Posterior vena cava (tissue), 2 donors: ENCODE measurements around the gene PCDHB7. TPM values are rescaled to one million over a fixed set of nuclear protein-coding genes. Genes with fewer than 3 reads are reported as not detected.
"Not testable (repeated sequence)": the region's sequence is repeated elsewhere in the genome, so short reads cannot be mapped to it uniquely, and the experiment has no call there.

Experiments
- DNase-seq: peaks from one replicate; pipeline ENCODE4 v3.0.0-alpha.2; 2020; ENCODE audit warnings: low spot score
- intact Hi-C, 2 donors: fragments of 100-400 bp; cut with DNase I; formaldehyde crosslinking; loops; one replicate each; pipeline versions ENCODE4 v1.14.1 to v1.14.2; 2022 to 2023
- long read RNA-seq, 2 donors: library from polyadenylated mRNA; unstranded; transcript quantifications; one replicate each; pipeline ENCODE4 v2.0.0, GENCODE V29; 2020 to 2021
- total RNA-seq, 2 donors: library from RNA; stranded (reverse); fragmentation: NEBNext Ultra II Directional; extraction: Animal tissue kit (Norgen Biotek cat#: 25700); gene quantifications; one replicate each; pipeline ENCODE4 v1.2.1, GENCODE V29; 2021
- donor health status: DM: yes; HTN: yes; CAD: no.
- donor health status: DM: yes; HTN: yes; CAD: no.

Gene PCDHB7
- 1 to 10 TPM; 2.6 to 5.5 TPM for total RNA-seq
- long read RNA-seq, donor 1, partial matches to known transcripts: 0 of 4 reads
- long read RNA-seq, donor 1, other reads (novel, unspliced or antisense): 0 of 4 reads
- long read RNA-seq, donor 2, partial matches to known transcripts: 0 of 3 reads
- long read RNA-seq, donor 2, other reads (novel, unspliced or antisense): 0 of 3 reads

DNA sequence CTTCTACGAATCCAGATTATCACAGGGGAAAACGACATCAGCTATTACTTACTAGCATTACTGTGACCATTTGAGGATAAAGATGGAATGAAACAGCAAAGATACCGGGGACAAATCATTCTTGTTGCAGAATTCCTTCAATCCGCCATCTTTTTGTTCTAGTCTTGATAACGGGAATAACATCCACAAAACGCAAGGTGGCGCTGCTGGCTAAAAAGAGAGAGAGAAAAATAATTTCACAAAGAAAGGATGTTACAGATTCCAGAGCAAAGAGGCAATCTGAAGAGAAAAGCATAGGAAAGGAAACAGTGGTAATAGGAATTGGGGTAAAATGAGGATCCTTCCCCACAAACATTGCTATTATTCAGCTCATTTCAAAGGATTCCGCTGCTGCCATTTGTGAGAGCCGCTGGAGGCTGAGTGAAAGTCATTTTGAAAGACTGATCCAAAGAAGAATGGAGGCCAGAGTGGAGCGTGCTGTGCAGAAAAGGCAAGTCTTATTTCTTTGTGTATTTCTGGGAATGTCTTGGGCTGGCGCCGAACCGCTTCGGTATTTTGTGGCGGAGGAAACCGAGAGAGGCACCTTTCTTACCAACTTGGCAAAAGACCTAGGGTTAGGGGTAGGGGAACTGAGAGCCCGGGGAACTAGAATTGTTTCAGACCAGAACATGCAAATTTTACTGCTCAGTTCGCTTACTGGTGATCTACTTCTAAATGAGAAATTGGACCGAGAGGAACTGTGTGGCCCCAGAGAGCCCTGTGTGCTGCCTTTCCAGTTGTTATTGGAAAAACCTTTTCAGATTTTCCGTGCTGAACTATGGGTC is at the start of gene PCDHB7:
Gene PCDHB7 (plus strand): TSS at position 264 of the 824 bp plus-strand sequence. CDS start 192 bp downstream, at position 456.
- DNase-seq: no peak
- intact Hi-C loops: no loop called here

DNA sequence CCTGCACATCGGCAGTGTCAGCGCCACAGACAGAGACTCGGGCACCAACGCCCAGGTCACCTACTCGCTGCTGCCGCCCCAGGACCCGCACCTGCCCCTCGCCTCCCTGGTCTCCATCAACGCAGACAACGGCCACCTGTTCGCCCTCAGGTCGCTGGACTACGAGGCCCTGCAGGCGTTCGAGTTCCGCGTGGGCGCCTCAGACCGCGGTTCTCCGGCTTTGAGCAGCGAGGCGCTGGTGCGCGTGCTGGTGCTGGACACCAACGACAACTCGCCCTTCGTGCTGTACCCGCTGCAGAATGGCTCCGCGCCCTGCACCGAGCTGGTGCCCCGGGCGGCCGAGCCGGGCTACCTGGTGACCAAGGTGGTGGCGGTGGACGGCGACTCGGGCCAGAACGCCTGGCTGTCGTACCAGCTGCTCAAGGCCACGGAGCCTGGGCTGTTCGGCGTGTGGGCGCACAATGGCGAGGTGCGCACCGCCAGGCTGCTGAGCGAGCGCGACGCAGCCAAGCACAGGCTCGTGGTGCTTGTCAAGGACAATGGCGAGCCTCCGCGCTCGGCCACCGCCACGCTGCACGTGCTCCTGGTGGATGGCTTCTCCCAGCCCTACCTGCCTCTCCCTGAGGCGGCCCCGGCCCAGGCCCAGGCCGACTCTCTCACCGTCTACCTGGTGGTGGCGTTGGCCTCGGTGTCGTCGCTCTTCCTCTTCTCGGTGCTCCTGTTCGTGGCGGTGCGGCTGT is 48.9 kb upstream of the PCDHB7 start:
- DNase-seq, intact Hi-C loops: not testable (repeated sequence)

DNA sequence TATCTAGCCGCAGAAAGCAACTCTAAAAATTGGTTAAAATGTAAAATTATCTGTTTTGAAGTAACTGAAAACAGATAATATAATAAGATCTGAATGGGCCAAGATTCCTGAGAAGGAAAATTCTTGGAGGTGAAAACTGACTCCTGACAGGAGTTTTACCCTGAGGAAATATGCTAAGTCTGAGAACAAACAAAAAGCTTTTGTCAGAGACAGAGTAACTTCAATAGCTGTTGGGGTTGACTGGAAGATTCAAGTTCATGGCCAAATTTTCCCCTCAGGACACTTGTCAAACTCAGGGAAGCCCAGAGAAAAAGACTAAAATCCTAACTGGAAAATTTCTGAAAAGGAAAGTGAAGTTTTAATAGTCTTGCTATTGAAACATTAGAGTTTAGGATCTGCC is 45.1 kb upstream of the PCDHB7 start:
- intact Hi-C loops: no loop called here
- no peak for DNase-seq

DNA sequence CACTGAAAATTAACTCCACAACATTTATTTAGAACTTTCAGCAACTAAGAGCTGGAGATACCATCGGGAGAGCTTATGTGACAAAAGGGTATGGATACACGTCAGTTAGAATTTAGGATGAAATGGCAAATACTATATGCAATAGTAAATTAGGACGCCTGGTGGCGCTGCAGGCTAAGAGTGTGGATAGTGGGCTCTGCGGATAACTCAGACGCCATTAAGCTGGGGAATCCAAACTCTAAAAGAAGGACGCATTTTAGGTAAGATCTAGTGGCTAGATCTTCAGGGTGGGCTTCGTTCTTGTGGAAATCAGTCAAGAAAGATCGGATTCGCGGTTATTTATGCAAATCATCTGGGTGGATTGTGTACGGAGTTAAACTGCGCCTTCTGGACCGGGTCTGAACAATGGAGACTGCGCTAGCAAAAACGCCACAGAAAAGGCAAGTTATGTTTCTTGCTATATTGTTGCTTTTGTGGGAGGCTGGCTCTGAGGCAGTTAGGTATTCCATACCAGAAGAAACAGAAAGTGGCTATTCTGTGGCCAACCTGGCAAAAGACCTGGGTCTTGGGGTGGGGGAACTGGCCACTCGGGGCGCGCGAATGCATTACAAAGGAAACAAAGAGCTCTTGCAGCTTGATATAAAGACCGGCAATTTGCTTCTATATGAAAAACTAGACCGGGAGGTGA is 37.3 kb upstream of the PCDHB7 start, which contains the start of gene PCDHB5:
Gene PCDHB5 (plus strand): TSS at position 177 of the 688 bp plus-strand sequence. CDS start 229 bp downstream, at position 406.
- intact Hi-C loops: no loop called here

DNA sequence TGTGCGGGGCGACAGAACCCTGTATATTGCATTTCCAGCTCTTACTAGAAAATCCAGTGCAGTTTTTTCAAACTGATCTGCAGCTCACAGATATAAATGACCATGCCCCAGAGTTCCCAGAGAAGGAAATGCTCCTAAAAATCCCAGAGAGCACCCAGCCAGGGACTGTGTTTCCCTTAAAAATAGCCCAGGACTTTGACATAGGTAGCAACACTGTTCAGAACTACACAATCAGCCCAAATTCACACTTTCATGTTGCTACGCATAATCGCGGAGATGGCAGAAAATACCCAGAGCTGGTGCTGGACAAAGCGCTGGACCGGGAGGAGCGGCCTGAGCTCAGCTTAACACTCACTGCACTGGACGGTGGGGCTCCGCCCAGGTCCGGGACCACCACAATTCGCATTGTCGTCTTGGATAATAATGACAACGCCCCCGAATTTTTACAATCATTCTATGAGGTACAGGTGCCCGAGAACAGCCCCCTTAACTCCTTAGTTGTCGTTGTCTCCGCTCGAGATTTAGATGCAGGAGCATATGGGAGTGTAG is 36.7 kb upstream of the PCDHB7 start:
- DNase-seq: no peak
- intact Hi-C loops: no loop called here

More for the DNA sequence above, 37.3 kb upstream of the PCDHB7 start, which contains the start of gene PCDHB5:
- no peak for DNase-seq

DNA sequence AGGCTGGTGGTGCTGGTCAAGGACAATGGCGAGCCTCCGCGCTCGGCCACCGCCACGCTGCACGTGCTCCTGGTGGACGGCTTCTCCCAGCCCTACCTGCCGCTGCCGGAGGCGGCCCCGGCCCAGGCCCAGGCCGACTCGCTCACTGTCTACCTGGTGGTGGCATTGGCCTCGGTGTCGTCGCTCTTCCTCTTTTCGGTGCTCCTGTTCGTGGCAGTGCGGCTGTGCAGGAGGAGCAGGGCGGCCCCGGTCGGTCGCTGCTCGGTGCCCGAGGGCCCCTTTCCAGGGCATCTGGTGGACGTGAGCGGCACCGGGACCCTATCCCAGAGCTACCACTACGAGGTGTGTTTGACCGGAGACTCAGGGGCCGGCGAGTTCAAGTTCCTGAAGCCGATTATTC is 35.1 kb upstream of the PCDHB7 start:
- intact Hi-C loops, DNase-seq: not testable (repeated sequence)

DNA sequence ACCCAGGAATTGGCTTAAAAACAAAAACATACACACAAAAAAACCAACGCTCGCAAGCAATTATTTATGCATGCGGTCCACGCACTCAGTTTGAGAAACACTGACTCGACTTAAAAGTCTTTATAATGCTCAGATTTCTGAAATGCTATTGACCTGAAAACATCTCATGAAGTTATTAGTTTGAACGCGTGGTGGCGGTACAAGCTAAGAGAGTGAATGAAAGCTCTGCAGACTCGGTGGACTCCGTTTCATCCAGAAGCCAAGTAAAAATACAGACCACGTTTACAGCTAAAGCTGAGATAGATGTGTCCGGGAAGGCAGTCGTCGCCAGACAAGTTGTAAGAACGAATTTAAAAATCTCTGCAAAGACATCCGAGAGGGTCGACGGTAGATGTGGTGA is 22.6 kb upstream of the PCDHB7 start, which contains the start of gene PCDHB6:
Gene PCDHB6 (plus strand): TSS at position 246 of the 400 bp plus-strand sequence. CDS start 201 bp downstream, outside the sequence.
- intact Hi-C loops: no loop called here
- no peak for DNase-seq

DNA sequence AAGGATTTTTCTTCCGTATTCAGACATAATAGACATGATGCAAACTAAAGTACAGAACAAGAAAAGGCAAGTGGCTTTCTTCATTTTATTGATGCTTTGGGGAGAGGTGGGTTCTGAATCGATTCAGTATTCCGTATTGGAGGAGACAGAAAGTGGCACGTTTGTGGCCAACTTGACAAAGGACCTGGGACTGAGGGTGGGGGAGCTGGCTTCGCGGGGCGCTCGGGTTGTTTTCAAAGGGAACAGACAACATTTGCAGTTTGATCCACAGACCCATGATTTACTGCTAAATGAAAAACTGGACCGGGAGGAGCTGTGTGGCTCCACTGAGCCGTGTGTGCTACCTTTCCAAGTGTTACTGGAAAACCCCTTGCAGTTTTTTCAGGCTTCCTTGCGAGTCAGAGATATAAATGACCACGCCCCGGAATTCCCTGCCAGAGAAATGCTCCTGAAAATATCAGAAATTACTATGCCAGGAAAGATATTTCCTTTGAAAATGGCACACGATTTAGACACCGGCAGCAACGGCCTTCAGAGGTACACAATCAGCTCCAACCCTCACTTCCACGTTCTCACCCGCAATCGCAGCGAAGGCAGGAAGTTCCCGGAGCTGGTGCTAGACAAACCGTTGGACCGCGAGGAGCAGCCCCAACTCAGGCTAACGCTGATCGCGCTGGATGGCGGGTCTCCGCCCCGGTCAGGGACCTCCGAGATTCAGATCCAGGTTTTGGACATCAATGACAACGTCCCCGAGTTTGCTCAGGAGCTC is 22.0 kb upstream of the PCDHB7 start:
- intact Hi-C loops: no loop called here
- no peak for DNase-seq

DNA sequence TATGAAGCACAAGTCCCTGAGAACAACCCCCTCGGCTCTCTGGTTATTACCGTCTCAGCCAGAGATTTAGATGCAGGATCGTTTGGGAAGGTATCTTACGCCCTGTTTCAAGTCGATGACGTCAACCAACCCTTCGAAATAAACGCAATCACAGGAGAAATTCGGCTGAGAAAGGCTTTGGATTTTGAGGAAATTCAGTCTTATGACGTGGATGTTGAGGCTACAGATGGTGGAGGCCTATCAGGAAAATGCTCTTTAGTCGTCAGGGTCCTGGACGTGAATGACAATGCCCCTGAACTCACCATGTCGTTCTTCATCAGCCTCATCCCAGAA is 21.5 kb upstream of the PCDHB7 start:
- intact Hi-C loops: no loop called here
- DNase-seq: no peak

DNA sequence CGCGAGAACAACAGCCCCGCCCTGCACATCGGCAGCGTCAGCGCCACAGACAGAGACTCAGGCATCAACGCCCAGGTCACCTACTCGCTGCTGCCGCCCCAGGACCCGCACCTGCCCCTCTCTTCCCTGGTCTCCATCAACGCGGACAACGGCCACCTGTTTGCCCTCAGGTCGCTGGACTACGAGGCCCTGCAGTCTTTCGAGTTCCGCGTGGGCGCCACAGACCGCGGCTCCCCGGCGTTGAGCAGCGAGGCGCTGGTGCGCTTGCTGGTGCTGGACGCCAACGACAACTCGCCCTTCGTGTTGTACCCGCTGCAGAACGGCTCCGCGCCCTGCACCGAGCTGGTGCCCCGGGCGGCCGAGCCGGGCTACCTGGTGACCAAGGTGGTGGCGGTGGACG is 20.8 kb upstream of the PCDHB7 start:
- DNase-seq, intact Hi-C loops: not testable (repeated sequence)

DNA sequence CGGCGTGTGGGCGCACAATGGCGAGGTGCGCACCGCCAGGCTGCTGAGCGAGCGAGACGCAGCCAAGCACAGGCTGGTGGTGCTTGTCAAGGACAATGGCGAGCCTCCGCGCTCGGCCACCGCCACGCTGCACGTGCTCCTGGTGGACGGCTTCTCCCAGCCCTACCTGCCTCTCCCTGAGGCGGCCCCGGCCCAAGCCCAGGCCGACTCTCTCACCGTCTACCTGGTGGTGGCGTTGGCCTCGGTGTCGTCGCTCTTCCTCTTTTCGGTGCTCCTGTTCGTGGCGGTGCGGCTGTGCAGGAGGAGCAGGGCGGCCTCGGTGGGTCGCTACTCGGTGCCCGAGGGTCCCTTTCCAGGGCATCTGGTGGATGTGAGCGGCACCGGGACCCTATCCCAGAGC is 20.3 kb upstream of the PCDHB7 start:
- intact Hi-C loops, DNase-seq: not testable (repeated sequence)

DNA sequence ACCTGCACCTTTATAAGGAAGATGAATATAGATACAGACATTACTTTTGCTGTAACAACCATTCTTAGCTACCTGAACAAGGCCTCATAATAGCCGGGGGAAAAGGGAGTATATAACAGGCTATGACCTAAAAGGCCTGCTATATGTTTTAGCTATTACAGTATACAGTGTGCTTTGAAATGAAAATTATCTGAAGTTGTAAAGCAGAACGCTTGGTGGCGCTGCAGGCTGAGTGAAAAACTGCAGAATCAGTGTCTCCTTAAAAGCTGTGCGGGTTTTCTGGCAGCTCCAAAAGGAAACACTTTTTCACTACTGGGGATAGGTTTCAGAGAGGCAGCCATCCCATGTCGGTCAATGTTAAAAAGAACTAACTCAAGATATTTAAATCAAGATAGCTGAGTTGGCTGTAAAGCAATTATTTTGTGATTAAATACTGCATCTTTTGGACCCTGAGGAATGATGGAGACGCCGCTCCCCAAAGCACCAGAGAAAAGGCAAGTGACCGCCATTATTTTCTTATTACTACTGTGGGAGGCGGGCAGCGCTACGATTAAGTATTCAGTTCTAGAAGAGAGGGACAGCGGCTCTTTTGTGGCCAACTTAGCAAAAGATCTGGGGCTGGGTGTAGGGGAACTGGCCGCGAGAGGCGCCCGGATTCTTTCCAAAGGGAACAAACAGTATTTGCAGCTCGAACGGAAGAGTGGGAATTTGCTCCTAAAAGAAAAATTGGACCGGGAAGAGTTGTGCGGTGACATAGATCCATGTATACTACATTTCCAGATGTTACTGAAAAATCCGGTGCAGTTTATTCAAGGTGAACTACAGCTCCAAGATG is 16.7 kb upstream of the PCDHB7 start:
- intact Hi-C loops: no loop called here
- DNase-seq: no peak

DNA sequence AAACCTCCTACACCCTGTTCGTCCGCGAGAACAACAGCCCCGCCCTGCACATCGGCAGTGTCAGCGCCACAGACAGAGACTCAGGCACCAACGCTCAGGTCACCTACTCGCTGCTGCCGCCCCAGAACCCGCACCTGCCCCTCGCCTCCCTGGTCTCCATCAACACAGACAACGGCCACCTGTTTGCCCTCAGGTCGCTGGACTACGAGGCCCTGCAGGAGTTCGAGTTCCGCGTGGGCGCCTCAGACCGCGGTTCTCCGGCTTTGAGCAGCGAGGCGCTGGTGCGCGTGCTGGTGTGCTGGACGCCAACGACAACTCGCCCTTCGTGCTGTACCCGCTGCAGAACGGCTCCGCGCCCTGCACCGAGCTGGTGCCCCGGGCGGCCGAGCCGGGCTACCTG is 15.1 kb upstream of the PCDHB7 start:
- DNase-seq, intact Hi-C loops: not testable (repeated sequence)

DNA sequence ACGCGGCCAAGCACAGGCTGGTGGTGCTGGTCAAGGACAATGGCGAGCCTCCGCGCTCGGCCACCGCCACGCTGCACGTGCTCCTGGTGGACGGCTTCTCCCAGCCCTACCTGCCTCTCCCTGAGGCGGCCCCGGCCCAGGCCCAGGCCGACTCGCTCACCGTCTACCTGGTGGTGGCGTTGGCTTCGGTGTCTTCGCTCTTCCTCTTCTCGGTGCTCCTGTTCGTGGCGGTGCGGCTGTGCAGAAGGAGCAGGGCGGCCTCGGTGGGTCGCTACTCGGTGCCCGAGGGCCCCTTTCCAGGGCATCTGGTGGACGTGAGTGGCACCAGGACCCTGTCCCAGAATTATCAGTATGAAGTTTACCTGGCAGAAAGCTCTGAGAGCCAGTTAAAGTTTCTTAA is 14.5 kb upstream of the PCDHB7 start:
- DNase-seq, intact Hi-C loops: not testable (repeated sequence)

DNA sequence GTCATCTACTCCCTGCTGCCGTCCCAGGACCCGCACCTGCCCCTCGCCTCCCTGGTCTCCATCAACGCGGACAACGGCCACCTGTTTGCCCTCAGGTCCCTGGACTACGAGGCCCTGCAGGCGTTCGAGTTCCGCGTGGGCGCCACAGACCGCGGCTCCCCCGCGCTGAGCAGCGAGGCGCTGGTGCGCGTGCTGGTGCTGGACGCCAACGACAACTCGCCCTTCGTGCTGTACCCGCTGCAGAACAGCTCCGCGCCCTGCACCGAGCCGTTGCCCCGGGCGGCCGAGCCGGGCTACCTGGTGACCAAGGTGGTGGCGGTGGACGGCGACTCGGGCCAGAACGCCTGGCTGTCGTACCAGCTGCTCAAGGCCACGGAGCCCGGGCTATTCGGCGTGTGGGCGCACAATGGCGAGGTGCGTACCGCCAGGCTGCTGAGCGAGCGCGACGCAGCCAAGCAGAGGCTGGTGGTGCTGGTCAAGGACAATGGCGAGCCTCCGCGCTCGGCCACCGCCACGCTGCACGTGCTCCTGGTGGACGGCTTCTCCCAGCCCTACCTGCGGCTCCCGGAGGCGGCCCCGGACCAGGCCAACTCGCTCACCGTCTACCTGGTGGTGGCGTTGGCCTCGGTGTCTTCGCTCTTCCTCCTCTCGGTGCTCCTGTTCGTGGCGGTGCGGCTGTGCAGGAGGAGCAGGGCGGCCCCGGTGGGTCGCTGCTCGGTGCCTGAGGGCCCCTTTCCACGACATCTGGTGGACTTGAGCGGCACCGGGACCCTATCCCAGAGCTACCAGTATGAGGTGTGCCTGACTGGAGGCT is 2.1 kb downstream of the PCDHB7 start:
- DNase-seq, intact Hi-C loops: not testable (repeated sequence)

DNA sequence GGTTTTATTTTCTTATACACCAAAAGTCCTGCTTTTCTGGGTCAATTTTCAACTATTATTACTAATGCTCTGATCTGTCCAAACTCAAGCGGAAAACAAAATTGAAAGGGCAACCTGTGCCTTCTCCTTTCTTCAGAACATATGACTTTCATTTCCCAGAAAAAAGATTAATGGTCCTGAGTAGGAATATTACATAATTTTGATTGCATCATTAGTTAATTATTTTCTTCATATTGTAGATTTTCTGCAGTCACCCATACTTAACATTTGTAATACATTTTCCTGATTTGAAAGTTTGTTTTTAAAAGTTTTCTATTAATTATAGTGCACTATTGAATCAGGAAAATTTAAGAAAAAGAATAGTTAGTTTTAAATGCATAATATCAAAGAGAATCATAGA is 3.5 kb downstream of the PCDHB7 start:
- no peak for DNase-seq
- intact Hi-C loops: no loop called here
